GM12864 (cell line): ENCODE measurements around the gene IFFO2.

ENCODE experiments used
- DNase-seq: peaks from one replicate; pipeline ENCODE4 v3.0.0-alpha.2; 2011; ENCODE audit warnings: low read depth
- H3K4me3 ChIP-seq: 2 replicates; pipeline ENCODE4 v1.5.1; 2011; ENCODE audit warnings: mild to moderate bottlenecking, low read depth, low read length, control low read depth
- TF ChIP-seq, protein P1 (sequence below): IDR thresholded peaks from 2 replicates; pipeline ENCODE4 v1.5.1; 2011; ENCODE audit warnings: low read depth, mild to moderate bottlenecking, moderate library complexity, low read length, control low read depth, inconsistent platforms; ENCODE audit errors: missing control alignments

The IFFO2 gene

DNA sequence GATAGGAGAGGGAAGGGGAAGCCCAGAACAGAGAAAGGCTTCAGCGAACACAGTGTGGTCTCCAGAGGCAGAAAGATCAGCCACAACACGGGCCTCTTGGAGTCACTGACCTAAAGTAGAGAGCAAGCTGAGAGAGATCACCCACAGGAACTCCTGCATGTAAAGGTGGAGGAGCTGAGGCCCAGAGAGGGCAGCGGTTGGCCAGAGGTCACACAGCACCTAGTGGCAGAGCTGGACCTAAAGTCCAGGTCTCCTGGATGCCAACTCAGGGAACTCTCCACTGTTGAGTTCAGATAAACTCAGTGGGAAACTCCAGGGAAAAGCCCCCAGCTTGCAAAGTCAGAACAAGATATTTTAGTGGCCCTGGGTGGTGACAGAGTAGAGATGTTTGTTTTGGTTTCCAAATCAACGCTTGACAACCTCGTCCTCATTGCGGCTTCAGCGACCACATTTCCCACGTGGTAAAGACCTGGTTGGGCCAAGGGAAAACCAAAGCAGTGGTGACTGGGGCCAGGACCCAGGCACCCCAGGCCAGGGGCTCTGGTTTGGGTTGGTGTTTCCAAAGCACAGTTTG is 4.6 kb downstream of the IFFO2 start:
- peak; percentile 77 for DNase-seq
- TF ChIP-seq, protein P1, sequence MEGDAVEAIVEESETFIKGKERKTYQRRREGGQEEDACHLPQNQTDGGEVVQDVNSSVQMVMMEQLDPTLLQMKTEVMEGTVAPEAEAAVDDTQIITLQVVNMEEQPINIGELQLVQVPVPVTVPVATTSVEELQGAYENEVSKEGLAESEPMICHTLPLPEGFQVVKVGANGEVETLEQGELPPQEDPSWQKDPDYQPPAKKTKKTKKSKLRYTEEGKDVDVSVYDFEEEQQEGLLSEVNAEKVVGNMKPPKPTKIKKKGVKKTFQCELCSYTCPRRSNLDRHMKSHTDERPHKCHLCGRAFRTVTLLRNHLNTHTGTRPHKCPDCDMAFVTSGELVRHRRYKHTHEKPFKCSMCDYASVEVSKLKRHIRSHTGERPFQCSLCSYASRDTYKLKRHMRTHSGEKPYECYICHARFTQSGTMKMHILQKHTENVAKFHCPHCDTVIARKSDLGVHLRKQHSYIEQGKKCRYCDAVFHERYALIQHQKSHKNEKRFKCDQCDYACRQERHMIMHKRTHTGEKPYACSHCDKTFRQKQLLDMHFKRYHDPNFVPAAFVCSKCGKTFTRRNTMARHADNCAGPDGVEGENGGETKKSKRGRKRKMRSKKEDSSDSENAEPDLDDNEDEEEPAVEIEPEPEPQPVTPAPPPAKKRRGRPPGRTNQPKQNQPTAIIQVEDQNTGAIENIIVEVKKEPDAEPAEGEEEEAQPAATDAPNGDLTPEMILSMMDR: no peak
- H3K4me3 ChIP-seq: peak overlapping the region; percentile 62

DNA sequence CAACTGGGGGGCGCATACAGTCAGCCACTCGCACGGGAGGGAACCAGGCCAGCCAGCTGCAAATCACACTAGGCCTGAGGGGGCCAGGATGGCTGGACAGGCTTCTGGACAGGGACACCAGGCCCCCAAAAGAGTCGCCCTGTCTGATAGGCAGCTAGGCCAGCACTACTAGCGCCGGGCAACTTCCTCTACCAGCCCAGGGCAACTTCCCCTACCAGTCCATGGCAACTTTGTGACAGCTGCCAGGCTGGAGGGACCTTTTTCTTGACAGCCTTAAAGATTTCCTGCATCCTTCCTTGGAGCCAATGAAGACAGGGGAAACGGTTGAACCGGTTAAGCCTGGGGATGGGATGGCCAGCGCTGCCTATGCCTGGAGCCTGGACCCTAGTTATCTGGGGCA is 5.1 kb downstream of the IFFO2 start:
- no peak for DNase-seq
- TF ChIP-seq, protein P1: no peak
- H3K4me3 ChIP-seq: peak overlapping the region; percentile 62

DNA sequence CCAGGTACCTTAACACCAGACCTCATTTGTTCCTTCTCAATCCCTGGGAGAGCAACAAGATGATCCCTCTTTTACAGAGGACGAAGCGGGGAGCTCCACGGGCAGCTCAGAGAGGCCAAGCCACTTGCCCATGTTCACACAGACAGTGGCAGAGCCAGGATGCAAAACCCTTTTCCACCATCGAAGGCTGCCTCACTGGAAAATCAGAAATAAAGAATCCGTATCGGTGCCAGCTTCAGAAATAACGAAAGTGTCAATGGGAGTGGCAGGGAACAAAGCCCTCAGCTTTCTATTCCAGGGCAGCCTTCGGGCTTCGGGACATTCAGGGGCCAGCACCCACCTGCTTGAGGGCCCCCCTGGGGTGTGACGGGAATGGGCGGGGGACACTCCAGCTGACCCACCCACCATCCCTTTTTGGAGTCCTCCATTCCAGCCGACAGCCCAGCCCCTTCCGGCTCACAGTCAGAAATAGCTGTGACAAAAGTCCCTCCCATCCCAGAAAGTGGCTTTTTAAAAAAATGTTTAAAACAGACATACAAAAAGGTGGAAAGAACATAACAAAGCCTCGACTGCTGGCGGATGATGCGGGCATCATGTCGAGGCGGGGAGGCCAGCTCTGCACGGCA is 6.0 kb downstream of the IFFO2 start:
- no peak for DNase-seq
- H3K4me3 ChIP-seq: peak overlapping the region; percentile 62
- TF ChIP-seq, protein P1: no peak

DNA sequence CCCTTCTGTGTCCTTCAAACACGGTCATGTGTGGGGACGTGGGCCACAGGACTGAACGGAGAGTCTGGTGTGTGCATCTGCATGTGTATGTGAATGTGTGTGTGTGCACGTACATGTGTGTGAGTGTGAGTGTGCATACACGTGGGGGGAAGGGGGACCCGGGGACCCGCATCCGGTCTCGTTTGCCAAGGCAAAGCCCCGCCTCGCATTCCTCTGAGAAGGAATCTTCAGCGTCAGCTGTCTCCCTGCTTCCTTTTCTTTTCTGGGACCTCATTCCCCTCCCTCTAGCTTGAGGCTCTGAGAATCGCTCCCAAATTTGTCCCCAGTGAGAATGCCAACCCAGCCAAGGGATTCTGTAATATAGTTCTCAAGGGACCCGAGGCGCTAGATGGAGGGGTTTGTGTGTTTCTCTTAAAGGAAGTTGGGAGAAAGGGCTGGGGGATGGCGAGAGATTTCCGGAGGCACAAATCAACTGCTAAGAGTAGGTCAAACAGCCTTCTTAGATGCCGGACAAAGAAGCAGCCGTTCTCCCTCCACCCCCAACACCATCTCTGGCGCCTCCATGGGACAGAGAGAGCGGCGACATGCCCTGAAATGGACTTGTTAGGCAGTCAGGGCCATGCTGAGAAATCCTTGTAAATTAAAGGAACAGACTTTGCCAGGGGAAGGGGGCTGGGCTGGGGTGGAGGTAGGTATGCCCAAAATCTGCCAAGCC is 6.6 kb downstream of the IFFO2 start:
- peak overlapping the region; percentile 62 for H3K4me3 ChIP-seq
- TF ChIP-seq, protein P1: peak; percentile 48
- DNase-seq: no peak

DNA sequence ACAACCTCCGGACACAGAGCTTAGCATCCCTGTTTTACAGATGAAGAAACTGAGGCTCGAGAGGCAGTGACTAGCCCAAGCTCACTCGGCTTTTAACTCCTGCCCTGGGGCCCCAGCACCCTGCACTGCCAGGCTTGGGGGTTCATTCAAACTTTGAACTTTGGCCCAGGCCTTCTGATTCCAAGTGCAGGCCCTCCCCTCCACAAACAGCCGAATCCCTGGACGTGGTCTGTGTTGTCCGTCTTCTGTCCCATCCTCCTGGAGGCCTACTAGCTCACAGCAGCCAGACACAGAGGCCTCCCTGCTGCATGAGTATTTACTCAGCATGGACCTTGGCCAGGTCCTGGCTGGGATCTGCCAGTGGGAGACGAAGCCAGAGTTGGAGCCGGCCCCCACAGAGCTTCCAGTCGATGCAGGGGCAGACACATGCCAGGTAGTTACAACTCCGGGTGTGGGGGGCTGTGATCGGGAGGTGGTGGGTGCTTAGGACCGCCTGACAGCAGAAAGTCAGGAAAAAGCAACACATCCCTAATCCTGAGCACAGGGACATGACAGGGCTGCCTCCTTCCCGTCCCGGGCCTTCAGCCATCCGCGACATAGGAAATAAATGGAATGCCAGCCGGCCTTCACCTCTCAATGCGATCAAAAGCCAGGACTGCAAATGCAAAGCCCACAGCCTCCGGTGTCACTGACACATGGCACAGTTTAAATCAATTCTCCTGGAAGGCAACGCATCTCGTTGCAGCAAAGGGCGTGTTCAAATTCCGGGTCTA is 7.4 kb downstream of the IFFO2 start:
- TF ChIP-seq, protein P1: no peak
- DNase-seq: no peak
- no peak overlapping the region; the same call in 1 of the 2 replicates for H3K4me3 ChIP-seq

DNA sequence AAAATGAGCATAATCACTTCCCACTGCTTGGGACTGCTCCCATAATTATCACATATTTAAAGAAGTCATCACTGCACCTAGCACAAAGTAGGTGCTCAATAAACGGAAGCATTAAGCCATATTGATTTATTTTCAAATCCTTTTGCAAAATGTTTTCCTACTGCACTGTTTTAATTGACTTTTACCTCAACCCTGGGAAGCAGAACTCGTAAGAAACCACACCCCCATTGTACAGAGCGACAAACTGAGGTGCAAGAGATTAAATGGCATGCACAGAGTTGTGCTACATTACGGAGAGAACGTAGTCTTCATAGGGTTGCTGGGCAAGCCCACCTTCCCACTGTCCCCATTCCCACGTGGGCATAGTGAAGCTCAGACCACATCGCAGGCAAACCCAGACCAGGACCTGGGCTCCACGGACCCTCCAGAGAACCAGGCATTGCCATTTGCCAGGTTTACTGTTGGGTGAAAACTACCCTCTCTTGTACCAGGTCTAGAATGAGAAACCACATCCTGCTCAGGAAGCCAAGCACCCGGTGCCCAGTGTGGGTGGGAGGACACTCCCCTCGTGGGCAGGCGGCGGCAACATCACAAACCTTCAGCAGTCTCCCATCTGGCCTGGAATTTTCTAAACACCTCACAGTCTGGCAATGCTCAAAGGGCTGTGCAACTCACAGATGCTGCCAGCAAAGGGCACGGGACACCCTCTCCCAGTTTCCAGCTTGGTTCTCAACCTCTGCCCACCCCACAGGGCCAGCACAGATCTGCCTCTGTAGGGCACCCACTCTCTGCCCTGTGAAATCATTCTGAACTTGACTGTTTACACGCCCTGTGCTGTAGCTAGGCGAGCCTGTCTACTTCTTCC is 8.2 kb downstream of the IFFO2 start:
- DNase-seq: no peak
- TF ChIP-seq, protein P1: no peak
- H3K4me3 ChIP-seq: no peak overlapping the region
